Osteoblast (primary cell): Measurements from ENCODE around the gene PHF24. TPM values are rescaled to one million over a fixed set of nuclear protein-coding genes. Genes with fewer than 3 reads are reported as not detected.

Experiments
- DNase-seq: peaks from one replicate; pipeline ENCODE4 v3.0.0; 2011; ENCODE audit warnings: low spot score, mixed read lengths; ENCODE audit not compliant: insufficient read length; ENCODE audit errors: missing footprints
- H2AFZ ChIP-seq: 2 replicates; pipeline ENCODE4 v1.6.0; 2011; ENCODE audit warnings: mild to moderate bottlenecking, low read length
- H3K27ac ChIP-seq: 2 replicates; pipeline ENCODE4 v1.5.1; 2011; ENCODE audit warnings: mild to moderate bottlenecking, low read depth, low read length, moderate library complexity
- H3K27me3 ChIP-seq: 2 replicates; pipeline ENCODE4 v1.6.0; 2012; ENCODE audit warnings: mild to moderate bottlenecking, control low read depth, inconsistent platforms, low read length, moderate library complexity; ENCODE audit not compliant: insufficient read depth
- H3K36me3 ChIP-seq: 2 replicates; pipeline ENCODE4 v1.5.1; 2011; ENCODE audit warnings: mild to moderate bottlenecking, low read length, control low read depth, moderate library complexity; ENCODE audit not compliant: insufficient read depth
- H3K4me1 ChIP-seq: 2 replicates; pipeline ENCODE4 v1.5.1; 2011; ENCODE audit warnings: mild to moderate bottlenecking, low read length, control low read depth, moderate library complexity; ENCODE audit not compliant: insufficient read depth
- H3K4me2 ChIP-seq: 2 replicates; pipeline ENCODE4 v1.6.0; 2011; ENCODE audit warnings: mild to moderate bottlenecking, low read length; ENCODE audit not compliant: insufficient read depth
- H3K4me3 ChIP-seq: fragments of 200-600 bp; sonication (generic); 3 replicates; pipeline ENCODE4 v1.5.1; 2012; ENCODE audit warnings: mild to moderate bottlenecking, low read length, inconsistent platforms; ENCODE audit not compliant: insufficient read depth
- H3K79me2 ChIP-seq: 2 replicates; pipeline ENCODE4 v1.6.0; 2012; ENCODE audit warnings: mild to moderate bottlenecking, low read length, control low read depth, inconsistent platforms; ENCODE audit not compliant: insufficient read depth
- H3K9me3 ChIP-seq: 2 replicates; pipeline ENCODE4 v1.5.1; 2011; ENCODE audit warnings: low read depth, low read length, control low read depth
- H4K20me1 ChIP-seq: 2 replicates; pipeline ENCODE4 v1.6.0; 2012; ENCODE audit warnings: mild to moderate bottlenecking, low read length, control low read depth; ENCODE audit not compliant: insufficient read depth
- CTCF ChIP-seq: IDR thresholded peaks from 2 replicates; pipeline ENCODE4 v1.5.1; 2011; ENCODE audit warnings: mild to moderate bottlenecking, low read depth, low read length, moderate library complexity; ENCODE audit errors: extremely low read depth
- total RNA-seq: library from RNA; depleted of rRNA; stranded (reverse); fragments of >200 nt; gene quantifications from 2 replicates; pipeline ENCODE4 v1.2.3, GENCODE V29; 2012

The PHF24 gene
- total RNA-seq, 1 donor = not detected

GRCh38 chr9:34997379-34997781, 39.3 kb downstream of the PHF24 start:
- Histone ChIP-seq H3K36me3 (peaks cover 29% of the 10 kb centered on the region), H3K27ac (no peak overlapping the region), H4K20me1 (no peaks in the 10 kb centered on the region), H3K4me2 (no peak overlapping the region), H3K4me1 (peaks cover 52% of the 10 kb centered on the region), H3K9me3 (no peaks in the 10 kb centered on the region), H3K4me3 (no peak overlapping the region), H3K79me2 (no peaks in the 10 kb centered on the region), H3K27me3 (no peaks in the 10 kb centered on the region), H2AFZ (no peak overlapping the region)
- DNase-seq = no peak
- TF ChIP-seq CTCF = no peak

GRCh38 chr9:34998266-34998665, 40.2 kb downstream of the PHF24 start:
- H3K36me3 ChIP-seq = peaks cover 29% of the 10 kb centered on the region
- H3K27me3 ChIP-seq = no peaks in the 10 kb centered on the region
- no peak for TF ChIP-seq CTCF
- H3K4me1 ChIP-seq = peaks cover 43% of the 10 kb centered on the region
- H3K4me2 ChIP-seq = no peak overlapping the region
- no peaks in the 10 kb centered on the region for H3K9me3 ChIP-seq
- DNase-seq = no peak
- H4K20me1 ChIP-seq = no peaks in the 10 kb centered on the region
- no peak overlapping the region for H3K4me3 ChIP-seq
- no peak overlapping the region for H3K27ac ChIP-seq
- H3K79me2 ChIP-seq = no peaks in the 10 kb centered on the region
- H2AFZ ChIP-seq = no peak overlapping the region

- no peaks in the 10 kb centered on the region for H3K27me3 ChIP-seq
- no peaks in the 10 kb centered on the region for H3K9me3 ChIP-seq
- H3K4me2 ChIP-seq = no peak overlapping the region
- no peak for TF ChIP-seq CTCF
- no peak overlapping the region for H3K4me3 ChIP-seq
- no peak for DNase-seq
- H3K79me2 ChIP-seq = no peaks in the 10 kb centered on the region
- no peak overlapping the region for H3K27ac ChIP-seq
- no peaks in the 10 kb centered on the region for H4K20me1 ChIP-seq
- H3K36me3 ChIP-seq = peaks cover 29% of the 10 kb centered on the region
- no peak overlapping the region for H2AFZ ChIP-seq
- H3K4me1 ChIP-seq = peaks cover 30% of the 10 kb centered on the region
Observed at GRCh38 chr9:34999576-34999975, 41.5 kb downstream of the PHF24 start.

- no peak for TF ChIP-seq CTCF
- peak overlapping the region; percentile 12 for H3K4me2 ChIP-seq
- no peak for DNase-seq
Observed at GRCh38 chr9:35000535-35001284, 42.6 kb downstream of the PHF24 start.

More at GRCh38 chr9:35000535-35001284, 42.6 kb downstream of the PHF24 start:
- H3K4me1 ChIP-seq = peaks cover 20% of the 10 kb centered on the region
- H3K27ac ChIP-seq = peak overlapping the region; percentile 60
- no peak overlapping the region for H3K4me3 ChIP-seq
- H4K20me1 ChIP-seq = no peaks in the 10 kb centered on the region
- no peaks in the 10 kb centered on the region for H3K79me2 ChIP-seq
- no peaks in the 10 kb centered on the region for H3K27me3 ChIP-seq
- peaks cover 26% of the 10 kb centered on the region for H3K36me3 ChIP-seq
- H2AFZ ChIP-seq = no peak overlapping the region
- no peaks in the 10 kb centered on the region for H3K9me3 ChIP-seq
